Endothelial cell of umbilical vein (primary cell): ENCODE results near the gene FBH1. TPM values are rescaled to one million over a fixed set of nuclear protein-coding genes. Genes with fewer than 3 reads are reported as not detected.
"Not testable (repeated sequence)": the region's sequence is repeated elsewhere in the genome, so short reads cannot be mapped to it uniquely, and the experiment has no call there.

Source experiments
- BruUV-seq: library from RNA; stranded (reverse); fragments of 400-500 nt; replicated peaks from 2 replicates; lab custom pipeline; 2021; lab: Mats Ljungman, UMichigan
- CTCF ChIA-PET: fragments of 300-600, 350-600 bp; sonication (Branson Sonifier 250); formaldehyde crosslinking; loops from one replicate; lab custom pipeline; 2021; ENCODE audit warnings: antibody characterized with exemption, inconsistent platforms; lab: Charles Lee
- POLR2A ChIA-PET: fragments of 300-600, 350-600 bp; sonication (Branson Sonifier 250); formaldehyde crosslinking; loops from one replicate; lab custom pipeline; 2021; ENCODE audit warnings: antibody characterized with exemption, inconsistent platforms; lab: Charles Lee
- DNase-seq: peaks from one replicate; pipeline ENCODE4 v3.0.0-alpha.2; 2011; ENCODE audit warnings: low read depth, low spot score
- FAIRE-seq: peaks from 2 replicates; lab custom pipeline; 2011; peaks lifted over from hg19 to GRCh38; lab: Jason Lieb, UNC
- H2AFZ ChIP-seq: 2 replicates; pipeline ENCODE4 v1.6.0; 2012; ENCODE audit warnings: low read depth, low read length, control low read depth, inconsistent platforms
- H3K27ac ChIP-seq: 2 replicates; pipeline ENCODE4 v1.5.1; 2011; ENCODE audit warnings: low read depth, mild to moderate bottlenecking, control low read depth, low read length, moderate library complexity; ENCODE audit not compliant: insufficient read depth
- H3K27me3 ChIP-seq, 2 experiments: 2 replicates each; pipeline versions ENCODE4 v1.6.0 to v1.6.1; 2011; ENCODE audit warnings: low read length in 2 of 2, mixed read lengths in 1 of 2; ENCODE audit not compliant: control insufficient read depth in 2 of 2, insufficient read depth in 2 of 2
- H3K36me3 ChIP-seq, 2 experiments: 2 replicates in 1 of 2; 3 replicates in 1 of 2; pipeline ENCODE4 v1.5.1; 2011; ENCODE audit warnings: low read length in 2 of 2, mild to moderate bottlenecking in 1 of 2, moderate library complexity in 1 of 2; ENCODE audit not compliant: control insufficient read depth in 2 of 2, insufficient read depth in 2 of 2; ENCODE audit errors: extremely low read depth in 1 of 2
- H3K4me1 ChIP-seq: 3 replicates; pipeline ENCODE4 v1.5.1; 2011; ENCODE audit warnings: mild to moderate bottlenecking, low read length; ENCODE audit not compliant: control insufficient read depth, insufficient read depth; ENCODE audit errors: extremely low read depth
- H3K4me2 ChIP-seq: 2 replicates; pipeline ENCODE4 v1.6.1; 2011; ENCODE audit warnings: low read length, control low read depth, mixed read lengths; ENCODE audit not compliant: insufficient read depth
- H3K4me3 ChIP-seq, 3 experiments: fragments of 200-600 bp in 1 of 3; sonication (generic), shearing (Covaris generic) in 1 of 3; replicated peaks in 1 of 3; 2 replicates each; pipeline ENCODE4 v1.5.1; 2011 to 2016; ENCODE audit warnings: control low read depth in 3 of 3, low read length in 3 of 3, mild to moderate bottlenecking in 2 of 3, inconsistent platforms in 1 of 3, low read depth in 1 of 3, moderate library complexity in 1 of 3; ENCODE audit not compliant: insufficient read depth in 1 of 3
- H3K79me2 ChIP-seq: 2 replicates; pipeline ENCODE4 v1.6.0; 2012; ENCODE audit warnings: low read length, inconsistent platforms; ENCODE audit not compliant: control insufficient read depth, insufficient read depth
- H3K9ac ChIP-seq: replicated peaks from 2 replicates; pipeline ENCODE3; 2011; ENCODE audit warnings: low read length, control low read depth; ENCODE audit not compliant: insufficient read depth; ENCODE audit errors: extremely low read depth
- H3K9me1 ChIP-seq: replicated peaks from 3 replicates; pipeline ENCODE4 v1.6.0; 2011; ENCODE audit warnings: mild to moderate bottlenecking, low read length; ENCODE audit not compliant: control insufficient read depth, insufficient read depth; ENCODE audit errors: extremely low read depth
- H3K9me3 ChIP-seq: replicated peaks from 2 replicates; pipeline ENCODE4 v1.5.1; 2012; ENCODE audit warnings: low read length, inconsistent platforms; ENCODE audit not compliant: control insufficient read depth, insufficient read depth
- H4K20me1 ChIP-seq: replicated peaks from 2 replicates; pipeline ENCODE3; 2011; ENCODE audit warnings: mild to moderate bottlenecking, low read length; ENCODE audit not compliant: control insufficient read depth, insufficient read depth; ENCODE audit errors: extremely low read depth
- CTCF ChIP-seq, 2 donors: IDR thresholded peaks; 1 replicate in 1 of 2; 2 replicates in 1 of 2; pipeline ENCODE4 v1.5.1; 2011; ENCODE audit warnings: low read length in 2 of 2, mild to moderate bottlenecking in 2 of 2, moderate library complexity in 2 of 2, control low read depth in 1 of 2, inconsistent platforms in 1 of 2, low read depth in 1 of 2; ENCODE audit not compliant: insufficient read depth in 1 of 2; ENCODE audit errors: extremely low read depth in 1 of 2
- EZH2 ChIP-seq: IDR thresholded peaks from 2 replicates; pipeline ENCODE4 v1.6.1; 2012; ENCODE audit warnings: borderline replicate concordance, low read depth, mild to moderate bottlenecking, moderate library complexity, low read length, inconsistent platforms; ENCODE audit not compliant: severe bottlenecking
- FOS ChIP-seq: IDR thresholded peaks from 2 replicates; pipeline ENCODE4 v1.6.1; 2011; ENCODE audit warnings: mild to moderate bottlenecking, low read length, moderate library complexity, borderline replicate concordance; ENCODE audit not compliant: insufficient read depth
- GATA2 ChIP-seq: IDR thresholded peaks from 2 replicates; pipeline ENCODE4 v1.7.0; 2011; ENCODE audit warnings: low read depth, mild to moderate bottlenecking, moderate library complexity, mixed read lengths, low read length; ENCODE audit not compliant: insufficient read length, insufficient read depth
- JUN ChIP-seq: IDR thresholded peaks from 2 replicates; pipeline ENCODE4 v1.6.1; 2011; ENCODE audit warnings: borderline replicate concordance, low read depth; ENCODE audit not compliant: insufficient read length, insufficient read depth
- MYC ChIP-seq: IDR thresholded peaks from one replicate; pipeline ENCODE4 v1.6.1; 2011; ENCODE audit warnings: mild to moderate bottlenecking, low read depth, low read length
- POLR2A ChIP-seq: IDR thresholded peaks from 2 replicates; pipeline ENCODE4 v1.6.1; 2012; ENCODE audit warnings: low read depth, mild to moderate bottlenecking, control low read depth, low read length
- POLR2AphosphoS5 ChIP-seq: IDR thresholded peaks from 2 replicates; pipeline ENCODE4 v1.6.1; 2012; ENCODE audit warnings: low read depth, mild to moderate bottlenecking, control low read depth, low read length, moderate library complexity; ENCODE audit not compliant: insufficient read depth
- dilution Hi-C: fragments of 300-500 bp; cut with MboI; formaldehyde crosslinking; loops from one replicate; pipeline ENCODE4 v1.15.0; 2019; ENCODE audit warnings: low sequenced_read_pairs; ENCODE audit not compliant: extremely low pct_ligation_motif_present
- intact Hi-C: fragments of 100-400 bp; cut with micrococcal nuclease; formaldehyde crosslinking; loops from one replicate; pipeline ENCODE4 v1.10.0; 2022
- polyA plus RNA-seq, 4 experiments: library from polyadenylated mRNA; depleted of rRNA in 3 of 4; stranded (reverse) in 3 of 4; unstranded in 1 of 4; fragments of >200 nt; gene quantifications; 2 replicates each; pipeline versions ENCODE4 v1.2.1 to v1.2.3, GENCODE V29; 2011 to 2012; ENCODE audit warnings: missing spikeins in 1 of 4
- total RNA-seq: library from RNA; stranded (reverse); gene quantifications from 2 replicates; pipeline ENCODE4 v1.2.3, GENCODE V29; 2021
- TF ChIP-seq, protein P1 (sequence below): IDR thresholded peaks from 2 replicates; pipeline ENCODE4 v1.6.1; 2011; ENCODE audit not compliant: insufficient read depth, insufficient read length

FBH1 gene
- total and polyA plus RNA-seq, 2 donors (not counting 3 experiments of a cell fraction or from before 2014, with no cell fraction given), result 71.4 to 97.0 TPM

DNA sequence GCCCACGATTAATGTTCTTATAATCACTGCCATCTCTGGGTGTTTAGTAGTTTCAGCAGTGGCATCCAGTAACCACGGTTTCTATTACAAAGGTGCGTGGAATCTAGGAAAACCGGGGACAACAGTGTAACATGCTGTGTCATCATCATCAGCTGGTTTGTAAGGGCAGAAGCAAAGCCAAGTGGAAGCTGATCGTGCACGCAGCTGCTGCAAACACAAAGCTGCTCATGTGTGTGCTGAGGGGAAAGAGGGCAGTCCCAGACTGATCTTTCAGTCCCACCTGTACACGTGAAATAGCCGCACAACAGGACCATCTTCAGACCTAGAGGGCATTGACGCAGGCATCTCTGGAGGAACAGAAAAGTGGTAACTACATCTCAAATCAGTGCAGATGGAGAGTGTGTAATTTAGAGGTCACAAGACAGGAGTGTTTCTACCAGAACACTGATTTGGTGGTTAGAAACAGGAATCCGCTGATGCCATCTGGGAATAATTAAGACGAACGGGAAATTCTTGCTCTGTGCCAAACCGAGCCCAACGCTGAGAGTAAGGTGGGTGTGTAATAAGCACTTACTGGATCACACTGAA, 13.8 kb upstream of the FBH1 start:
- Histone ChIP-seq H3K79me2 (no peaks in the 10 kb centered on the region), H3K27me3 (no peaks in the 10 kb centered on the region), H3K9ac (no peak overlapping the region), H3K27ac (no peak overlapping the region), H3K9me3 (no peaks in the 10 kb centered on the region), H3K4me1 (no peaks in the 10 kb centered on the region), H4K20me1 (no peaks in the 10 kb centered on the region), H3K4me2 (no peak overlapping the region), H3K4me3 (no peak overlapping the region), H3K36me3 (peaks cover 4 to 11% of the 10 kb centered on the region in 2 experiments), H3K9me1 (no peaks in the 10 kb centered on the region), H2AFZ (no peak overlapping the region)
- no TSS peak for BruUV-seq
- DNase-seq (no peak), FAIRE-seq (no peak)
- intact Hi-C loops, result no loop called here
- dilution Hi-C loops, result no loop called here
- TF ChIP-seq FOS (no peak), GATA2 (no peak), CTCF (IDR thresholded peaks at IDR 0.05; ENCODE audit: extremely low read depth in 1 of 2, insufficient read depth in 1 of 2, low read depth in 1 of 2, low read length in 2 of 2) (no peak), JUN (no peak), EZH2 (no peak), MYC (no peak), POLR2AphosphoS5 (no peak), POLR2A (no peak)
- TF ChIP-seq, protein P1, sequence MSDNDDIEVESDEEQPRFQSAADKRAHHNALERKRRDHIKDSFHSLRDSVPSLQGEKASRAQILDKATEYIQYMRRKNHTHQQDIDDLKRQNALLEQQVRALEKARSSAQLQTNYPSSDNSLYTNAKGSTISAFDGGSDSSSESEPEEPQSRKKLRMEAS, result no peak
- POLR2A ChIA-PET, result no interaction called here
- CTCF ChIA-PET, result interaction anchor here (1.3 to 1.4 kb wide), 2 partner anchors 7 to 12 kb away, joined by 3 to 5 read pairs; no protein-coding TSS in a partner anchor

GRCh38 chr10:5877041-5877440, 13.0 kb upstream of the FBH1 start:
- H4K20me1 ChIP-seq, H3K9me3 ChIP-seq, H3K4me3 ChIP-seq, H2AFZ ChIP-seq, FAIRE-seq, DNase-seq, H3K4me2 ChIP-seq, H3K9me1 ChIP-seq, H3K9ac ChIP-seq, BruUV-seq, H3K4me1 ChIP-seq, H3K27me3 ChIP-seq, H3K79me2 ChIP-seq, intact Hi-C loops, H3K27ac ChIP-seq, dilution Hi-C loops: not testable (repeated sequence)
- ChIA-PET CTCF (interaction anchor here (1.3 to 1.7 kb wide), 3 partner anchors 8 to 13 kb away, joined by 3 to 8 read pairs (median 5); partner anchors contain the start of genes ANKRD16 and FBH1), POLR2A (interaction anchor here (1.0 kb wide), 1 partner anchor 64 kb away, joined by 3 read pairs; the partner anchor contains the start of gene GDI2)
- H3K36me3 ChIP-seq, result peaks cover 4 to 11% of the 10 kb centered on the region in 2 experiments
